H9 (cell line): ENCODE data around the gene FAM193B. TPM values are rescaled to one million over a fixed set of nuclear protein-coding genes. Genes with fewer than 3 reads are reported as not detected.
"Not testable (repeated sequence)": the region's sequence is repeated elsewhere in the genome, so short reads cannot be mapped to it uniquely, and the experiment has no call there.

Source experiments
- DNase-seq: peaks from one replicate; pipeline ENCODE4 v3.0.0-alpha.2; 2017
- H2AFZ ChIP-seq: one replicate; pipeline ENCODE4 v1.6.1; 2013; ENCODE audit warnings: mild to moderate bottlenecking, low read length, control low read depth, moderate library complexity
- H2AK5ac ChIP-seq: 2 replicates; pipeline ENCODE4 v1.6.1; 2013; ENCODE audit warnings: low read length, control low read depth, mixed read lengths; ENCODE audit not compliant: insufficient read length
- H2BK120ac ChIP-seq: one replicate; pipeline ENCODE4 v1.6.1; 2013; ENCODE audit warnings: low read depth, mild to moderate bottlenecking, low read length, control low read depth, inconsistent platforms; ENCODE audit not compliant: poor library complexity, severe bottlenecking
- H2BK12ac ChIP-seq: 2 replicates; pipeline ENCODE4 v1.6.1; 2013; ENCODE audit warnings: low read length, control low read depth, mixed read lengths, low read depth; ENCODE audit not compliant: insufficient read length
- H2BK15ac ChIP-seq: 2 replicates; pipeline ENCODE4 v1.6.1; 2013; ENCODE audit warnings: low read depth, low read length, control low read depth
- H2BK20ac ChIP-seq: one replicate; pipeline ENCODE4 v1.6.1; 2013; ENCODE audit warnings: low read depth, mild to moderate bottlenecking, low read length, control low read depth, inconsistent platforms; ENCODE audit not compliant: poor library complexity, severe bottlenecking
- H2BK5ac ChIP-seq: 2 replicates; pipeline ENCODE4 v1.6.1; 2013; ENCODE audit warnings: low read length, control low read depth, mixed read lengths; ENCODE audit not compliant: insufficient read length
- H3K14ac ChIP-seq: 2 replicates; pipeline ENCODE4 v1.6.1; 2013; ENCODE audit warnings: low read length, control low read depth; ENCODE audit not compliant: insufficient read depth
- H3K18ac ChIP-seq: 2 replicates; pipeline ENCODE4 v1.6.1; 2013; ENCODE audit warnings: low read depth, mild to moderate bottlenecking, mixed read lengths, low read length, control low read depth; ENCODE audit not compliant: insufficient read length
- H3K23ac ChIP-seq: 2 replicates; pipeline ENCODE4 v1.6.1; 2013; ENCODE audit warnings: low read length, control low read depth, mixed read lengths, low read depth; ENCODE audit not compliant: insufficient read length
- H3K23me2 ChIP-seq: 2 replicates; pipeline ENCODE4 v1.6.1; 2013; ENCODE audit warnings: low read depth, mild to moderate bottlenecking, mixed read lengths, low read length, control low read depth; ENCODE audit not compliant: insufficient read length, poor library complexity, severe bottlenecking
- H3K27ac ChIP-seq: 2 replicates; pipeline ENCODE4 v1.5.1; 2013; ENCODE audit warnings: low read length, control low read depth, mixed read lengths, low read depth; ENCODE audit not compliant: insufficient read length
- H3K27me3 ChIP-seq: 2 replicates; pipeline ENCODE4 v1.6.1; 2013; ENCODE audit warnings: low read length, control low read depth, inconsistent platforms; ENCODE audit not compliant: insufficient read depth
- H3K4ac ChIP-seq: 2 replicates; pipeline ENCODE4 v1.6.1; 2013; ENCODE audit warnings: low read depth, mild to moderate bottlenecking, control low read depth, inconsistent platforms, low read length, moderate library complexity
- H3K4me1 ChIP-seq: 2 replicates; pipeline ENCODE4 v1.6.1; 2013; ENCODE audit warnings: low read length, control low read depth, inconsistent platforms; ENCODE audit not compliant: insufficient read depth
- H3K4me2 ChIP-seq: 2 replicates; pipeline ENCODE4 v1.6.1; 2013; ENCODE audit warnings: low read length, control low read depth, mixed read lengths; ENCODE audit not compliant: insufficient read length, insufficient read depth
- H3K56ac ChIP-seq: 2 replicates; pipeline ENCODE4 v1.6.1; 2013; ENCODE audit warnings: low read depth, mild to moderate bottlenecking, mixed read lengths, low read length, control low read depth; ENCODE audit not compliant: insufficient read length
- H3K79me1 ChIP-seq: 2 replicates; pipeline ENCODE4 v1.6.1; 2013; ENCODE audit warnings: low read depth, mild to moderate bottlenecking, moderate library complexity, low read length, control low read depth, inconsistent platforms; ENCODE audit not compliant: insufficient read depth, poor library complexity, severe bottlenecking
- H3K79me2 ChIP-seq: 2 replicates; pipeline ENCODE4 v1.6.1; 2013; ENCODE audit warnings: low read length, control low read depth, inconsistent platforms; ENCODE audit not compliant: insufficient read depth
- H3K9ac ChIP-seq: 2 replicates; pipeline ENCODE4 v1.6.1; 2013; ENCODE audit warnings: low read length, control low read depth, mixed read lengths; ENCODE audit not compliant: insufficient read length; ENCODE audit errors: extremely low read depth
- H3K9me3 ChIP-seq: one replicate; pipeline ENCODE4 v1.6.1; 2013; ENCODE audit warnings: low read depth, low read length, inconsistent platforms; ENCODE audit not compliant: control insufficient read depth
- H3T11ph ChIP-seq: one replicate; pipeline ENCODE4 v1.6.1; 2013; ENCODE audit warnings: mild to moderate bottlenecking, low read length, control low read depth, inconsistent platforms
- H4K20me1 ChIP-seq: one replicate; pipeline ENCODE4 v1.6.1; 2013; ENCODE audit not compliant: control insufficient read depth, insufficient read length, insufficient read depth
- H4K5ac ChIP-seq: 2 replicates; pipeline ENCODE4 v1.6.1; 2013; ENCODE audit warnings: low read depth, mild to moderate bottlenecking, mixed read lengths, low read length, control low read depth; ENCODE audit not compliant: insufficient read length
- H4K8ac ChIP-seq: replicated peaks from 2 replicates; pipeline ENCODE4 v1.6.1; 2013; ENCODE audit warnings: low read length, control low read depth, mixed read lengths, low read depth; ENCODE audit not compliant: insufficient read length
- H4K91ac ChIP-seq: 2 replicates; pipeline ENCODE4 v1.6.1; 2013; ENCODE audit warnings: low read depth, mild to moderate bottlenecking, moderate library complexity, mixed read lengths, low read length, control low read depth; ENCODE audit not compliant: insufficient read length
- H3K27ac Mint-ChIP-seq, 3 experiments: 2 replicates in 2 of 3; 3 replicates in 1 of 3; pipeline ENCODE4 v1.8.0; 2020 to 2021; ENCODE audit warnings: mixed read lengths in 3 of 3, mild to moderate bottlenecking in 1 of 3, moderate library complexity in 1 of 3
- H3K27me3 Mint-ChIP-seq: 2 replicates; pipeline ENCODE4 v1.8.0; 2021; ENCODE audit warnings: low read depth, mild to moderate bottlenecking, moderate library complexity, mixed read lengths
- H3K36me3 Mint-ChIP-seq, 3 experiments: 2 replicates in 2 of 3; 3 replicates in 1 of 3; pipeline ENCODE4 v1.8.0; 2020 to 2021; ENCODE audit warnings: low read depth in 3 of 3, mixed read lengths in 3 of 3; ENCODE audit not compliant: insufficient read depth in 1 of 3
- H3K4me1 Mint-ChIP-seq, 2 experiments: 2 replicates each; pipeline ENCODE4 v1.8.0; 2020; ENCODE audit warnings: mixed read lengths in 2 of 2
- H3K4me3 Mint-ChIP-seq, 2 experiments: 2 replicates in 1 of 2; 3 replicates in 1 of 2; pipeline ENCODE4 v1.8.0; 2020 to 2021; ENCODE audit warnings: mild to moderate bottlenecking in 2 of 2, mixed read lengths in 2 of 2, moderate library complexity in 1 of 2
- H3K9me3 Mint-ChIP-seq, 2 experiments: 2 replicates in 1 of 2; 3 replicates in 1 of 2; pipeline ENCODE4 v1.8.0; 2020; ENCODE audit warnings: mild to moderate bottlenecking in 2 of 2, mixed read lengths in 2 of 2, moderate library complexity in 1 of 2
- WGBS: extraction: QIAGEN DNeasy Blood & Tissue Kit; methylation state at CpG from one replicate; pipeline ENCODE4 v1.1.7; 2013; ENCODE audit warnings: missing lambda C conversion rate, low lambda C conversion rate, mixed read lengths; ENCODE audit not compliant: insufficient read length; ENCODE audit errors: extremely low coverage; 5-methylcytosine and 5-hydroxymethylcytosine counted together
- total RNA-seq: library from RNA; stranded (reverse); gene quantifications from 2 replicates; pipeline ENCODE4 v1.2.1, GENCODE V29; 2021
- TF ChIP-seq, protein P1 (sequence below): fragments of 200-600 bp; sonication (generic); conservative IDR thresholded peaks from 3 replicates; pipeline ENCODE4 v1.8.0; 2021; ENCODE audit warnings: antibody characterized with exemption, mild to moderate bottlenecking

FAM193B gene
- total RNA-seq, 1 experiment from 2014 or later, result 71.5 TPM

DNA sequence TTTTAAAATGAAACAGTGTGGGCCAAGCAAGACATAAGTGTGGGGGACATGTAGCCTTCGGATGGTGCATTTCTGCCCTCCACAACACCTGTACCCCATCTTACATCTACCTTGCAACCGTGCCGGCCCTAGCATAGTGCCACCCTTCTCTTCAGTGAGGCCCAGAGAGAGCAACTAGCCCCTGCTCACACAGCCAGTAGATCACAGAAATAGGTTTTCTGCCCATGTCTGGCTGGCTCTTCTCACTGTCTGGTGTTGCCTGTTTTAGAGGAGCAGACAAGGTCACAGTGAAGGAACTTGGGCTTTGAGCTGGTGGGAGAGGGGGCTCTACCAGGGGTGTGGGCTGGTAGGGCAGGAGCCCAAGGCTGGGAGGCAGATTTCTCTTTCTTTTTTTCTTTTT lies 68.1 kb downstream of the FAM193B start:
- Histone ChIP-seq H3K56ac (no peak overlapping the region), H3K79me1 (no peaks in the 10 kb centered on the region), H4K8ac (no peak overlapping the region), H3K79me2 (no peaks in the 10 kb centered on the region), H3T11ph (no peak overlapping the region), H3K27me3 (no peaks in the 10 kb centered on the region), H3K23me2 (no peaks in the 10 kb centered on the region), H3K4me2 (no peak overlapping the region), H3K9me3 (no peaks in the 10 kb centered on the region), H4K20me1 (no peaks in the 10 kb centered on the region), H4K91ac (no peak overlapping the region), H3K23ac (no peak overlapping the region), H3K4me1 (no peaks in the 10 kb centered on the region; the same call in 1 of the 2 replicates), H3K27ac (no peak overlapping the region), H2BK12ac (no peak overlapping the region), H2AFZ (no peak overlapping the region), H3K18ac (no peak overlapping the region), H3K14ac (no peak overlapping the region), H2BK5ac (no peak overlapping the region), H4K5ac (no peak overlapping the region), H2BK120ac (no peak overlapping the region), H3K9ac (no peak overlapping the region), H3K4ac (no peak overlapping the region), H2BK15ac (no peak overlapping the region), H2BK20ac (no peak overlapping the region), H2AK5ac (no peak overlapping the region)
- H3K36me3 Mint-ChIP-seq, result peaks cover 43 to 89% (median 87%) of the 10 kb centered on the region in 3 experiments
- TF ChIP-seq, protein P1, sequence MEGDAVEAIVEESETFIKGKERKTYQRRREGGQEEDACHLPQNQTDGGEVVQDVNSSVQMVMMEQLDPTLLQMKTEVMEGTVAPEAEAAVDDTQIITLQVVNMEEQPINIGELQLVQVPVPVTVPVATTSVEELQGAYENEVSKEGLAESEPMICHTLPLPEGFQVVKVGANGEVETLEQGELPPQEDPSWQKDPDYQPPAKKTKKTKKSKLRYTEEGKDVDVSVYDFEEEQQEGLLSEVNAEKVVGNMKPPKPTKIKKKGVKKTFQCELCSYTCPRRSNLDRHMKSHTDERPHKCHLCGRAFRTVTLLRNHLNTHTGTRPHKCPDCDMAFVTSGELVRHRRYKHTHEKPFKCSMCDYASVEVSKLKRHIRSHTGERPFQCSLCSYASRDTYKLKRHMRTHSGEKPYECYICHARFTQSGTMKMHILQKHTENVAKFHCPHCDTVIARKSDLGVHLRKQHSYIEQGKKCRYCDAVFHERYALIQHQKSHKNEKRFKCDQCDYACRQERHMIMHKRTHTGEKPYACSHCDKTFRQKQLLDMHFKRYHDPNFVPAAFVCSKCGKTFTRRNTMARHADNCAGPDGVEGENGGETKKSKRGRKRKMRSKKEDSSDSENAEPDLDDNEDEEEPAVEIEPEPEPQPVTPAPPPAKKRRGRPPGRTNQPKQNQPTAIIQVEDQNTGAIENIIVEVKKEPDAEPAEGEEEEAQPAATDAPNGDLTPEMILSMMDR, result no peak
- DNase-seq, result no peak
- no peaks in the 10 kb centered on the region; the same call in none of the 2 replicates for H3K27me3 Mint-ChIP-seq
- peaks cover 2 to 10% of the 10 kb centered on the region in 2 experiments; a peak in 3 of 4 replicates for H3K4me1 Mint-ChIP-seq
- no peaks in the 10 kb centered on the region; a peak in 1 of 5 replicates for H3K9me3 Mint-ChIP-seq
- no peak overlapping the region for H3K4me3 Mint-ChIP-seq
- H3K27ac Mint-ChIP-seq, result no peak overlapping the region; a peak in 2 of 7 replicates
- no CpG with 5 or more reads among the region's 3 CpGs for WGBS

DNA sequence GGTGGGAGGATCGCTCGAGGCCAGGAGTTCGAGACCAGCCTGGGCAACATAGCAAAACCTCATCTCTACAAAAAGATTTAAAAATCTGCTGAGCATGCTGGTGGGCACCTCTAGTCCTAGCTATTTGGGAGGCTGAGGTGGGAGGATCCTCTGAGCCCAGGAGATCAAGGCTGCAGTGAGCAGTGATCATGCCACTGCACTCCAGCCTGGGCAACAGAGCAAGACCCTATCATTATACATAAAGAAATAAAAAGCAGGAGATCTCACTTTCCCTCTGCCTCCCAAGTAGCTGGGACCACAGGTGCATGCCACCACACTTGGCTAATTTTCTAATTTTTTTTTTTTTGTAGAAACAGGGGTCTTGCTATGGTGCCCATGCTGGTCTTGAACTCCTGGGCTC lies 68.6 kb downstream of the FAM193B start:
- not testable (repeated sequence) for H4K91ac ChIP-seq, H3K79me1 ChIP-seq, H3K4me2 ChIP-seq, H3K27me3 Mint-ChIP-seq, H3K27ac Mint-ChIP-seq, H2AK5ac ChIP-seq, H3K27me3 ChIP-seq, H2BK120ac ChIP-seq, H4K5ac ChIP-seq, H2AFZ ChIP-seq, H3K18ac ChIP-seq, H3K4me3 Mint-ChIP-seq, H2BK15ac ChIP-seq, H2BK12ac ChIP-seq, H3T11ph ChIP-seq, H4K20me1 ChIP-seq, H3K23me2 ChIP-seq, H3K9me3 Mint-ChIP-seq, H3K4me1 ChIP-seq, H3K79me2 ChIP-seq, H3K9ac ChIP-seq, H3K4ac ChIP-seq, H3K4me1 Mint-ChIP-seq, H4K8ac ChIP-seq, H3K27ac ChIP-seq, H3K9me3 ChIP-seq, H2BK5ac ChIP-seq, H3K14ac ChIP-seq, H3K56ac ChIP-seq, DNase-seq, H2BK20ac ChIP-seq, H3K23ac ChIP-seq
- WGBS, result no CpG with 5 or more reads among the region's 3 CpGs
- H3K36me3 Mint-ChIP-seq, result peaks cover 40 to 84% (median 82%) of the 10 kb centered on the region in 3 experiments
